Retinal pigment epithelial cell (primary cell): ENCODE data around the gene SHH.

Experiments used
- DNase-seq: peaks from one replicate; pipeline ENCODE4 v3.0.0-alpha.2; 2010; ENCODE audit warnings: low read depth
- H3K4me3 ChIP-seq: 2 replicates; pipeline ENCODE4 v1.5.1; 2011; ENCODE audit warnings: mild to moderate bottlenecking, low read length, control low read depth, moderate library complexity
- TF ChIP-seq, protein P1 (sequence below): conservative IDR thresholded peaks from 2 replicates; pipeline ENCODE4 v1.5.1; 2011; ENCODE audit warnings: low read depth, low read length, control low read depth, inconsistent platforms

Gene SHH

DNA sequence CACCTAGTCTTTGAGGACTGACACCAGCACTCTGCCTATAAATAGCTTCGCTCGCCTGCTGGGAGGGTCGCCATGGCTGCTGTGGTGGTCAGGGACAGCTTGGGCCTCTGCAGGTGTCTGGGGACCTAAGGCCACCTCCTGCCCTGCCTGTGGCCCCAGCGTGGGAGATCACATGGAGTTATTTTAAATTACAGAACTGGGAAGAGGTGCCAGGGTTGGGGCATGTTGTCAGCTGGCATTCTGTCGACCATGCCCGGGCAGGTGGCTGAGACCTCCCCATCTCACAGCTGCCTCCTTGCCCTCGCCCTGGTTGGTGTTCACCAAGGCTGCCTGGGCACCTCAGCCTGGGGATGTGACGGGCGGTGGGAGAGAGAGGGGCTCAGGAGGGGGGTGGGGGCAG is 18.1 kb downstream of the SHH start:
- TF ChIP-seq, protein P1, sequence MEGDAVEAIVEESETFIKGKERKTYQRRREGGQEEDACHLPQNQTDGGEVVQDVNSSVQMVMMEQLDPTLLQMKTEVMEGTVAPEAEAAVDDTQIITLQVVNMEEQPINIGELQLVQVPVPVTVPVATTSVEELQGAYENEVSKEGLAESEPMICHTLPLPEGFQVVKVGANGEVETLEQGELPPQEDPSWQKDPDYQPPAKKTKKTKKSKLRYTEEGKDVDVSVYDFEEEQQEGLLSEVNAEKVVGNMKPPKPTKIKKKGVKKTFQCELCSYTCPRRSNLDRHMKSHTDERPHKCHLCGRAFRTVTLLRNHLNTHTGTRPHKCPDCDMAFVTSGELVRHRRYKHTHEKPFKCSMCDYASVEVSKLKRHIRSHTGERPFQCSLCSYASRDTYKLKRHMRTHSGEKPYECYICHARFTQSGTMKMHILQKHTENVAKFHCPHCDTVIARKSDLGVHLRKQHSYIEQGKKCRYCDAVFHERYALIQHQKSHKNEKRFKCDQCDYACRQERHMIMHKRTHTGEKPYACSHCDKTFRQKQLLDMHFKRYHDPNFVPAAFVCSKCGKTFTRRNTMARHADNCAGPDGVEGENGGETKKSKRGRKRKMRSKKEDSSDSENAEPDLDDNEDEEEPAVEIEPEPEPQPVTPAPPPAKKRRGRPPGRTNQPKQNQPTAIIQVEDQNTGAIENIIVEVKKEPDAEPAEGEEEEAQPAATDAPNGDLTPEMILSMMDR, result no peak
- DNase-seq, result no peak
- H3K4me3 ChIP-seq, result no peak overlapping the region

DNA sequence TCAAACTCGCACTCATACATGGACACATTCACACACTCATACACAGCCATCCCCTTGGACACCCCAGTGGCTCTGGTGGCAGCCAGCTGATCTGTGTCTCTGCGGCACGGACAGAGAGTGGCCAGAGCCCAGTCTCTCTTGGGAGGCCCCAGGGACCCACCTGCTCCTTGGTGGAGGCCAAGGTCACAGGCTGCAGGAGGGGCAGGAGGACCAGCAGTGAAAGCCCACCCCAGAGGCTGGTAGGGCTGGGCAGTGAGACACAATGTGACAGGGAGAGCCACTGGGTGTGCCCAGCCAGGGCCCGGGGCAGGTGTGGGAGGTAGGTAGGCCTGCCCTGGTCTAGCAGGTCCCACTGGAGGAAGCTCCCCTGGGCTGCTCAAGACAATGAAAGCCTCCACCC is 18.5 kb downstream of the SHH start:
- no peak overlapping the region for H3K4me3 ChIP-seq
- no peak for DNase-seq
- TF ChIP-seq, protein P1, result no peak

DNA sequence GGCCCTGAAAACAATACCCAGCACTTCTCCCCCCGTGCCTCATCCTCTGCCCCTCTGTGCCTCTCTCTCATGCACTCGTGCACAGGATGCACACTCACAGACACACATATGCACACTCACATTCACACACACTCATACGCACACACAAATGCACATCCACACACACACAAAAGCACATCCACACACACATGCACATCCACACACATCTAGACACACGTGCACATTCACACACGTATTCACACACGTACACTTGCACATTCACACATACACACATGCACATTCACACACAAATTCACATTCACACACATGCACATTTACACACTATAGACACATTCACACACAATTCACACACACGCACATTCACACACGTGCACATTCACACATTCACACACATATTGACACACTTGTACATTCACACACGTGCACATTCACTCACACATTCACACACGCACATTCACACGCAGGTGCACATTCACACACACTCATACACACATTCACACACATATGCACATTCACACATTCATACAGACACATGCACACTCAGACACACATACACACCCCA is 19.2 kb downstream of the SHH start:
- DNase-seq, result no peak
- TF ChIP-seq, protein P1, result no peak
- no peak overlapping the region for H3K4me3 ChIP-seq

DNA sequence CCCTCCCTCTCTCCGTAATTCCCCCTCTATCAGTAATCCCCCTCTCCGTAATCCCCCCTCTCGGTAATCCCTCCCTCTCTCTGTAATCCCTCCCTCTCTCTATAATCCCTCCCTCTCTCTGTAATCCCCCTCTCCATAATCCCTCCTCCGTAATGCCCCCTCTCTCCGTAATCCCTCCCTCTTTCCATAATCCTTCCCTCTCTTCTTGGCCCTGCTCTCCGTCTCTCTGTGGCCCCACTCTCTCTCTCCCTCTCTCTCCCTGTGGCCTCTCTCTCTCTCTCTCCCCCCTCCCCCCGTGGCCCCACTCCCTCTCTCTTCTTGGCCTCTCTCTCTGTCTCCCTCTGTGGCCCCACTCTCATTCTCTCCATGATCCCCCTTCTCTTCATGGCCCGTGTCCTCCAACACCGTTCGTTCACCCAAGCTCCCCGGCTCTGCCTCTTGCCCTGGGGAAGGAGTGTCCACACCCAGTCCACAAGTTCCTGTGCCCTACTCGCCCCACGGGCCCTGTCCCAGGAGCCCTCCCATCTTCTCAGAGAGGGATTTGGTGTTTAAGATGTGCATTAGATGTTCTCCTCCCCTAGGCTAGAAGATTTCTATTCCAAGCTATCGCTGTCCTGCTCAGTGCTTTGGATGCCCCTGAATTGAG is 19.8 kb downstream of the SHH start:
- DNase-seq, result no peak
- no peak overlapping the region for H3K4me3 ChIP-seq
- TF ChIP-seq, protein P1, result no peak

DNA sequence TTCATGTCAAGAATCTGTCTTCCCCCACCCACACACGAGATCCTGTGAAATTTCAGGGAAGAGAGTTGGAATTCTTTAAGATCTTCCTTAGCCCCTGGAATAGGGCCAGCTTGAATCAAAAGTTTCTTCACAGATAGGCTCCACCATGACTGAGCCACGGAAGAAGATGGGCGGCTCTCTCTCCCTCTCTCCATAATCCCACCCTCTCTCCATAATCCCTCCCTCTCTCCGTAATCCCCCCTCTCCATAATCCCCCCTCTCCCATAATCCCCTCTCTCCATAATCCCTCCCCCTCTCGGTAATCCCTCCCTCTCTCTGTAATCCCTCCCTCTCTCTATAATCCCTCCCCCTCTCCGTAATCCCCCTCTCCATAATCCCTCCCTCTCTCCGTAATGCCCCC is 20.4 kb downstream of the SHH start:
- no peak overlapping the region for H3K4me3 ChIP-seq
- DNase-seq, result no peak
- TF ChIP-seq, protein P1, result no peak

DNA sequence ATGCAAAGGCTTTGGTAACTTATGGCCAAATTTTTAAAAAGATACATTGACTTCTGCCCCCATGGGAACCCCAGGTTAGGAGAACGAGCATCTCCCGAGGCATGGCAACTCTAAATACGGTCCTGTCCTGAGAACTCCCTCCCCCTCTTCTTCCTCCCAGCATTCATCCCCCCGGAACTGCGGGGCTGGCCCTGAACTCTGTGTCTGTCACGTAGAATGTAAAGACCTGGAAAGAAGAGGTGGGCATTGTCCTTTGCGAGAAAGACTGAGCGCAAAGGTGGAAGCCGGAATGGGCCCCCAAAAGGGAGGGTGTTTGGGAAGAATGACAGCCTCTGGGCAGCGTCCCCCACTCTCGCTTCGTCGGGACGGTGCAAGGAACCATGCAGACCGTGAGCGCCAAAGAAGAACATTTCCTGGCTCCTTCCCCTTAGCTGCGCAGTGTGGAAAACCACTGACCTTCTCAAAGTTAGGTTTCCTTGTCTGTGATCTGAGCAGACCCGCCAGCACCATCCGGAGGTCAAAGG is 21.0 kb downstream of the SHH start:
- TF ChIP-seq, protein P1, result no peak
- DNase-seq, result no peak
- H3K4me3 ChIP-seq, result no peak overlapping the region

DNA sequence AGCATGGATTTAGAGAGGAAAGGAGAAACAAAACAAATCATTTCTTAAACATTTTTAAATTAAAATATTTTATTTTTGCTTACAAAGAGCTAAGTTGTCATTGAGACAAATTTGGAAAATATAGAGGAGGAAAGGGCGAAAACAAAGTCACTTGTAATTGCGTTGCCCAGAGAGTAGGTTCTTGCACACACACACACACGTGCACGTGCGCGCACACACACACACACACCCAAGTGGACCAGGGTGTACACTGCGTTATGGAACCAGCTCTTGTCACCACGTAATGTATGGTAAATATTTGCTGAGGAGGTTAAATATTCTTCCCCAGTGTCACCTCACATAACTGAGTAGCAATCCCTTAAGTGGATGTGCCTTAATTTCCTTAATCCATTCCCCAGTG is 21.6 kb downstream of the SHH start:
- no peak for DNase-seq
- TF ChIP-seq, protein P1, result no peak
- no peak overlapping the region for H3K4me3 ChIP-seq
